Choroid plexus epithelial cell (primary cell): ENCODE data around the gene ZNF14.
A peak's percentile ranks its signal among the peaks of the same experiment; 100 is the strongest.
"Not testable (repeated sequence)": the region's sequence is repeated elsewhere in the genome, so short reads cannot be mapped to it uniquely, and the experiment has no call there.

Experiments
- DNase-seq: peaks from one replicate; pipeline ENCODE4 v3.0.0-alpha.2; 2010; ENCODE audit warnings: low read depth
- H3K4me3 ChIP-seq: 2 replicates; pipeline ENCODE4 v1.5.1; 2011; ENCODE audit warnings: low read depth, mild to moderate bottlenecking, control low read depth, low read length, moderate library complexity
- TF ChIP-seq, protein P1 (sequence below): conservative IDR thresholded peaks from 2 replicates; pipeline ENCODE4 v1.5.1; 2011; ENCODE audit warnings: low read depth, mild to moderate bottlenecking, control low read depth, inconsistent platforms, low read length, moderate library complexity

Gene ZNF14

DNA sequence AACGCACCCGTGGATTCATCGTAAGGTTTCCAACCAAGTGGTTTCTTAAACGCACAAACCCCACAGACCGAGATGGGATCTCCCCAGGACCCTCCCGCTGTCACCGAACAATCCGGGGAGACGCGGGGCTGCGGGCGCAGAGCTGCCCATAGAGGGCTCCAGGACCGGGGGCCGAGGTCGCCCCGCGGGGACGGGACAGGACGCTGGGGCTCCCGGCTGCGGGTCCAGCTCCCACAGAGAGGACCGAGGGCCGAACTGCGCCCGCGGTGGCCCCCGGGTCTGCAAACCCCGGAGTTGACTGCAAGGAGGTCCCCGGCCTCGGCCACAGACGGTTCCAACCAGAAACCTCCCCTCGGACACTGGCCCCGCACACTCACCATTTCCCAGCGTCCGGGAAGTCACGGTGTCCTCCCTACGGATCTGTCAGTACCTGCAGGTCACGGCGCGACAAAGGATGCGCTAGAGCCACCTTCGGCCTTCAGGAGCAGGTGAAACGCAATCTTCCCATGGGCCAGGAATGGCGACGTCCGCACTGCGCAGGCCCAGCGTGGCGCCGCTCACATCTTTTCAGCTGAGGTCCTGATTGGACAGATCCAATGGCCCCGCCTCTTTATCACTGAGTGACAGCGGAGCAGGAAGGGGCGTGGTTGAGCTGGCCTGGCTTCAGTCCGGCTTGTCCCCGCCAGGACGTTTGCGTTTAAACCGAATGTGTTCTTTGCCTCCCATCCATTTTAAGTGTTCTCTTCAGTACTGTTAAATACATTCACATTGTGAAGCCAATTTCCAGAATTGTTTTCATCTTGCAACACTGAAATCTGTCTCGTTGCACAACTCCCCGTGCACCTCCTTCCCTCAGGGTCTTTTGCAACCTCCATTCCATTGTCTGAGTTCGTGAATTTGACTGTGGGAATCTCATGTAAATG lies at the start of gene ZNF14:
Gene ZNF14, minus strand, starts transcription at position 534 of the 923 bp plus-strand sequence. Its CDS starts 154 bp downstream, at position 380.
- TF ChIP-seq, protein P1, sequence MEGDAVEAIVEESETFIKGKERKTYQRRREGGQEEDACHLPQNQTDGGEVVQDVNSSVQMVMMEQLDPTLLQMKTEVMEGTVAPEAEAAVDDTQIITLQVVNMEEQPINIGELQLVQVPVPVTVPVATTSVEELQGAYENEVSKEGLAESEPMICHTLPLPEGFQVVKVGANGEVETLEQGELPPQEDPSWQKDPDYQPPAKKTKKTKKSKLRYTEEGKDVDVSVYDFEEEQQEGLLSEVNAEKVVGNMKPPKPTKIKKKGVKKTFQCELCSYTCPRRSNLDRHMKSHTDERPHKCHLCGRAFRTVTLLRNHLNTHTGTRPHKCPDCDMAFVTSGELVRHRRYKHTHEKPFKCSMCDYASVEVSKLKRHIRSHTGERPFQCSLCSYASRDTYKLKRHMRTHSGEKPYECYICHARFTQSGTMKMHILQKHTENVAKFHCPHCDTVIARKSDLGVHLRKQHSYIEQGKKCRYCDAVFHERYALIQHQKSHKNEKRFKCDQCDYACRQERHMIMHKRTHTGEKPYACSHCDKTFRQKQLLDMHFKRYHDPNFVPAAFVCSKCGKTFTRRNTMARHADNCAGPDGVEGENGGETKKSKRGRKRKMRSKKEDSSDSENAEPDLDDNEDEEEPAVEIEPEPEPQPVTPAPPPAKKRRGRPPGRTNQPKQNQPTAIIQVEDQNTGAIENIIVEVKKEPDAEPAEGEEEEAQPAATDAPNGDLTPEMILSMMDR = peak; percentile 23
- H3K4me3 ChIP-seq = peak within 1 kb of the TSS; percentile 99
- peak; percentile 95 for DNase-seq

DNA sequence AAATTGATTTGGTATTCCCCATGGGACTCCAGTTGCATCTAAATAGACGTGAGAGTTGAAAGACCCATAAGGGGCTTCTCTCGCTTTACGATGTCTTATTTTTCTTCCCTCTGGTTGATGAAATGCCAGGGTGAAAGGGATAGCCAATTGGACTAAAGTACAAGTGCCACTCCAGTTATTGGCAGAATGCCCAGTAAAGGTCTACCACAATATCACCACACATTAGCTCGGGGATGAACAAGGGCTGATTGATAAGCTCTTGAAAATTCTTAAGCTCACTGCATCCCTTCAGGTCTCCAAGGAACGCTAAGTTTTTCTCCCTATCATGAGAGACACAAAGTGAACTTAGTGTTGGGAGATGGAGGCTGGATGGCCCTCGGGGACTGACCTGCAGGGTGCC lies 48.9 kb upstream of the ZNF14 start:
- H3K4me3 ChIP-seq, DNase-seq: not testable (repeated sequence)

DNA sequence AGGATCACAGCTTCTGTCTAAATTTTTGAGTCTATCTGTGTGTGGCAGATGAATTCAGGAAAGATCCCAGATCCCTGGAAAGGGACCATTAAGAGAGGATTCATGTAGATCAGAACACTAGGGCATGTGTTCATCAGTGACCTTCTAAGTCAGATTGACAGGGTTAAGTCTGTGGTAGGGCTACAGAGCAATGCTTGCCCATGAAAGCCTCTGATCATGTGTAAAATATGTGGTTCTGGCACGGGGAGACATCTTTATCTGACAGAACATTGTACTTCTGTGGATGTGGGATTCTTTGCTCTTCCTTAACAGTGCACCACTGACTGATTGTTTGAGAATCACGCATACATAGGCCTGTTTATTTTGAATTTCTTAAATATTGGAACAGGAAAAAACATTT lies 45.8 kb upstream of the ZNF14 start:
- H3K4me3 ChIP-seq = no peak overlapping the region
- DNase-seq = peak; percentile 6
- TF ChIP-seq, protein P1 = no peak

DNA sequence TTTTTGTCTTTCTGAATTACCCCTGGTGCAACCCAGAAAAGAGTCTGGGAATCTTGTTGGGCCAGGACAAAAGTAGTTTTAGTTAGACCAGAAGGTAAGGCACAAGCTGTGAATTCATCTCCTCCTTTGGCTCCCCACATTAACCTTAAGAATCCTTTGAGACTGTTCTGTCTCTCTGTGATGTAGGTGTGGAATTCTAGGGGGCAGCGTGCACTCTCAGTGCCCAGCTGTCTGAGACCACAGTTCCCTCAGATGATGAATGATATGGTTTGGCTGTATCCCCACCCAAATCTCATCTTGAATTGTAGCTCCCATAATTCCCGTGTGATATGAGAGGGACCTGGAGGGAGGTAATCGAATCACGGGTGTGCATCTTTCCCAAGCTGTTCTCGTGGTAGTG lies 44.8 kb upstream of the ZNF14 start:
- TF ChIP-seq, protein P1 = no peak
- no peak for DNase-seq
- no peak overlapping the region for H3K4me3 ChIP-seq

DNA sequence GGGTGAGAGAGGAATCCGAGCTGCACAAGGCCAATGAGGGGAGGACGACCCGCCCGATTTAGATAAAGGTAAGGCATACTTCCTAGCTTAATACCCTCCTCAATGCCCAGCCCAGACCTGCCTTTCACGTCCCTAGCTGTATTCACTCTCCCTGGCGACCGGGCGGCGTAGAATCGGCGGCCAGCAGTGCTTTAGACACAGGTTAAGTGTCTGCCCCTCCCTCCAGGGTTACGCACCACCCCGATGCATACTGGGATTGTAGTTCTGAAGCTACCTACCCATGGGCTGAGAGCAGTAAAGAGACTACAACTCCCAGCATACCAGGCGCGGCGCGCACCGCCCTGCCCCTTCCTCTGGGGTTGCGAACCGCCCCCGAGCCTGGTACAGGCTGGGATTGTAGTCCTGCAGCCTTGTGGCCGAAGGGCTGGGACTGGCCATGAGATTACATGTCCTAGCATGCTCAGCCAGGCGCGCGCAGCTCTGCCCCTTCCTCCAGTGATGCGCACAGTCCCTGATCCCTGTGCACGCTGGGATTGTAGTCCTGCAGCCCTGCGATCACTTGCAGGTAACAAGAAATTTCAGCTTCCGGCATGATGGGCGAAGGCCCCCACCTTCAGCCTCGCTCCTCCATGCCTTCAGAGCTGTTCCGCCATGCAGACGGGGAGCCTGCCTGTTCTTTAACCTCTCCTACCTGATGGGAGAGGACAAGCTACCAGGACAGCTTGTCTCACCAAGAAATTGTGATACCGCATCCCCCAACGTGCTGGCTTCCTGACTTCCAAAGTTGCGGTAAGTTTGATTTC lies 43.5 kb upstream of the ZNF14 start:
- TF ChIP-seq, protein P1 = peak; percentile 4
- DNase-seq = peak; percentile 100
- peak overlapping the region; percentile 91 for H3K4me3 ChIP-seq

DNA sequence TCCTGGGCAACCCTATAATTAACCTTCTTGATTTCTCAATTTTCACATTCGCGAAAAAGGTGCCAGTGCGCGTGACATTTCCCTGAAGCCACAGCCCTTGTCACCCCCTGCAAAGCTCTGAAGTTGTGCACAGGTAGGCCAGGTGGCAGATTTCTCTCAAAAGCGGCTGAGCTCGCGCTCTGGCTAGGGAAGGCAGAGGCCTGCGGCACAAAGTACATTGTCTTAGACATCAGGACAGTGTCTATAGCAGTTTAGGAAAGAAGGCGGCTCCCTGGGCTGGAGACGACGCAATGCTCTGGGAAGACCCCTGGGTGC lies 42.9 kb upstream of the ZNF14 start:
- TF ChIP-seq, protein P1 = no peak
- peak overlapping the region; percentile 91 for H3K4me3 ChIP-seq
- no peak for DNase-seq

DNA sequence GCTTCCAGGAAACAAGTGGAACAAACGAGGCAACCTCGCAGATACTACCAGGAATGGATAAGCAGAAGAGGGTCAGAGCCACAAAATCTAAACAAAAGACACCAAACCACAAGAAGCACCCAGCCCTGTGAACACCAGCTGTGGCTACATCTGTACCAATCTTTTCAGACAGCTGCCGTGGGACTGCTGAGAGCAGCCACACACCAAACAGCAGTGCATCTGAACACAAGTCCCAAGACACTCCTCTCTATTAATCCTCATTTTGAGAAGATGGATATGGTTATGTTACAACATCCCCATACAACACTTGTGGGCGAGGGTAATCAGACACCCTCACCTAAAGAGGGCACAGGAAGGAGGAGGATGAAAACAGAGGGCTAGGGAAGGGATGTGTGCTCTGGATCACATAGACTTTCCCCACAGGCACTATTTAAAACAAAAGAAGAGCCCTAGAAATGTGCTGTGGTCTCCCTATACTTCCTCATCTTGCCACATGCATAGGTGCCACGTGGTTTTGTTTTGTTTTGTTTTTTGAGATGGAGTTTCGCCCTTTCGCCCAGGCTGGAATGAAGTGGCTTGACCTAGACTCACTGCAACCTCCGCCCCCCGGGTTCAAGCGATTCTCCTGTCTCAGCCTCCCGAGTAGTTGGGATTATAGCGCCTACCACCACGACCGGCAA lies 41.6 kb upstream of the ZNF14 start:
- TF ChIP-seq, protein P1 = no peak
- DNase-seq = no peak
- no peak overlapping the region for H3K4me3 ChIP-seq

DNA sequence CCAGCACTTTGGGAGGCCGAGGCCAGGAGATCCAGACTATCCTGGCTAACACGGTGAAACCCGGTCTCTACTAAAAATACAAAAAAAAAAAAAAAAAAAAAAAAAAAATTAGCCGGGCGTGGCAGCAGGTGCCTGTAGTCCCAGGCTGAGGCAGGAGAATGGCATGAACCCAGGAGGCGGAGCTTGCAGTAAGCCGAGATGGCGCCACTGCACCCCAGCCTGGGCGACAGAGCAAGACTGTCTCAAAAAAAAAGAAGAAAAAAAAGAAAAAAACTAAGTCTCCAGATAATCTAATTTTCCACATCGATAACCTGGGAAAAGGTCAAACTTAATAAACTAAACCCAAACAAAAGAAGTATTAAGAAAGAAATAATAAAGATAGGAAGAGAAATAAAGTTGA lies 39.1 kb upstream of the ZNF14 start:
- not testable (repeated sequence) for H3K4me3 ChIP-seq, DNase-seq

DNA sequence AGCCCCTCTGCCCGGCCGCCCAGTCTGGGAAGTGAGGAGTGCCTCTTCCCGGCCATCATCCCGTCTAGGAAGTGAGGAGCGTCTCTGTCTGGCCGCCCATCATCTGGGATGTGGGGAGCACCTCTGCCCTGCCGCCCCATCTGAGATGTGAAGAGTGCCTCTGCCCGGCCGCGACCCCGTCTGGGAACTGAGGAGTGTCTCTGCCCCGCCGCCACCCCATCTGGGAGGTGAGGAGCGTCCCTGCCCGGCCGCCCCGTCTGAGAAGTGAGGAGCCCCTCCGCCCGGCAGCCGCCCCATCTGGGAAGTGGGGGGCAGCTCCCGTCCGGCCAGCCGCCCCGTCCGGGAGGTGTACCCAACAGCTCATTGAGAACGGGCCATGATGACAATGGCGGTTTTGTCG lies 37.1 kb upstream of the ZNF14 start:
- not testable (repeated sequence) for DNase-seq, H3K4me3 ChIP-seq
